ENCODE measurements around the gene FAM193A.
A peak's percentile ranks its signal among the peaks of the same experiment; 100 is the strongest.
"Not testable (repeated sequence)": the region's sequence is repeated elsewhere in the genome, so short reads cannot be mapped to it uniquely, and the experiment has no call there.

FAM193A gene

GRCh38 chr4:2651546-2651945 lies 115.1 kb downstream of the FAM193A start:
- DNase-seq (ENCODE audit: low read depth) = no peak

DNA sequence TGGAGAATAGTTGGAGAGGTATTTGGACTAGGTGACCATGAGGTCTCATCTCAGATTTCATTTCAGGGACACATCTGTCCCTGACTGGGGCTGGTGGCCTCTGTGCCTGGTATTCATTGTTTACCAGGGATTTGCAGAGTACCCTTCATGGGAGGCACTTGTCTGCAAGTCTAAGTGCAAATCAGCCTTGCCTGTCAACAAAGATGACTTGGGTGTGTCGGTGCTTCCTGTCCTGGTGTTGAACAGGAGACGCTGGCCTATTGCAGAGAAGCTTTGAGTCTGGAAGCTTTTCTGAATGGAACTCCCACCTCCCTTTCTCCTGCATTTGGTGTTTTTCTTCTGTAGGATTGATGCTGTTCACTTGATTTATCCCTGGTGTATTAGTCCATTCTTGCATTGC lies 115.6 kb downstream of the FAM193A start:
- DNase-seq (ENCODE audit: low read depth) = no peak

GRCh38 chr4:2652415-2653160 lies 116.1 kb downstream of the FAM193A start:
- no peak for DNase-seq (ENCODE audit: low read depth)

- no peak for DNase-seq (ENCODE audit: low read depth)
Measured at GRCh38 chr4:2660596-2661211, 124.3 kb downstream of the FAM193A start.

GRCh38 chr4:2662598-2662997 lies 126.2 kb downstream of the FAM193A start:
- DNase-seq (ENCODE audit: low read depth) = no peak

GRCh38 chr4:2663275-2663674 lies 126.8 kb downstream of the FAM193A start:
- DNase-seq (ENCODE audit: low read depth) = no peak

DNA sequence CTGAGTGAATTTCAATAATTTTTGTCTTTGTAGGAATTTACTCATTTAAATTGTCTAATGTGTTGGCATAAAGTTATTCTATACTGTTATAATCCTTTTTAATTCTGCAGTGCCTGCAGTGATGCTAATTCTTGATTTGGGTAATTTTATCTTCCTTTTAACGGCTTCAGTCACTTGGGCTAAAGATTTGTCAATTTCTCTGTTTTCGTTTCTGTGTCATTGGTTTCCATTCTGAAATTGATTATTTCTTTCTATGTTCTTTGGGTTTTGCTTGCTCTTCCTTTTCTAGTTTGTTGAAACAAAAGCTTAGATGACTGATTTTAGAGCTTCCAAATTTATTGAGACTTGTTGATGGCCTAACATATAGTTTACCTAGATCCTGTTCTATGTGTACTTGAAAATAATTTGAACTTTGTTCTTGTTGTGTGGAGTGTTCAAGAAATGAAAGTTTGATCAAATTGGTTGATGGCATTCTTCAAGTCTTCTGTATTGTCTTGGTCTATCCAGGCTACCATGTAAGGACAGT lies 130.3 kb downstream of the FAM193A start:
- DNase-seq (ENCODE audit: low read depth) = no peak

GRCh38 chr4:2667428-2667827 lies 131.0 kb downstream of the FAM193A start:
- no peak for DNase-seq (ENCODE audit: low read depth)

- no peak for DNase-seq (ENCODE audit: low read depth)
Measured at GRCh38 chr4:2671267-2671895, 134.9 kb downstream of the FAM193A start.

DNA sequence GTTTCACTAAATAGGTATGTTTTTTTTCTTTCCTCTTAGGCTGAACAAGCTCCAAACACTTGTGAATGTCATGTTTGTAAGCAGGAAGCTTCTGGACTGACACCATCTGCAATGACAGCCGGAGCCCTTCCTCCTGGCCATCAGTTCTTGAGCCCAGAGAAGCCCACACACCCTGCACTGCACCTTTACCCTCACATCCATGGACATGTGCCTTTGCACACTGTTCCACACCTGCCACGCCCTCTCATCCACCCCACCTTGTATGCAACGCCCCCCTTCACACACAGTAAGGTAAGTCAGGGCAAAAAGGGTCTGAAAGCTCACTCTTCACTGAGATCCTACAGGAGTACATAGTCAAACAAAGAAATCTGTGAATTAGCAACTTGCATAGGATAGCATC lies 135.6 kb downstream of the FAM193A start:
- no peak for DNase-seq (ENCODE audit: low read depth)

DNA sequence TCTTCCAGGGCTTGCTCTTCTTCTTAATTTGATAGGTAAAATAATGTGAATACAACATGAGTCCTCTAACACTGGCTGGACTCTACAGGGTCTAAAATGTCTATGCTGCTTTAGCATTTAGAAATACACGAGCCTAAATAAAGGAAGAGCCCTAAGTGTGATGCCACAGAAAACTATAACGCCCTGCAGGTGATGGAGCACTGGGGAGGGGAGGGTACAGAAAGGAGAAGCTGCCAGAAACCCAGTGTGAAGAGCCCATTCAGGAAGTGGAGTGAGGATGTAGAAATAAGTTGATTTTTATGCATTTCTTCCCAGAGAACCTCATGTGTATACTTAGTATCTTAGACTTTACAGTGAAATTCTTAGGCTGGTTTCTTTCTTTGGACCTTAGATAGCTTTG lies 136.3 kb downstream of the FAM193A start:
- DNase-seq (ENCODE audit: low read depth) = no peak

DNA sequence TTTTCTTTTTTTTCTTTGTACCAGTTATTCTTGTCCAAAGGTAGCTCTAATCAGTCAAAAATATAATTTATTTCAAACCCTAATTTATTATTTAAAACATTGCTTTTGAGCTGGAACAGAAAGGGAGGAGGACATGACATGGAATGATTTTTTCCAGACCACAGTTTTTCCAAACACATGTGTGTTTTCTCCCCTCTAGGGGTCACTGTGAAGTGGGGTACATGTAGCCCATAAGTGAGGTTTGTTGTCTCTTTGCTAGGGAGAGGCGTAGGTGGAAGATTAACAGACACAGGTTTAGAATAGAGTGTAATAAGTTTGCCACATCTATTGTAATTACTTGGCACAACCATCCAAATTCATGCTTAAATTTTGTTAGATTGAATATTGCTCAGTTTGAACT lies 136.7 kb downstream of the FAM193A start:
- DNase-seq (ENCODE audit: low read depth) = no peak

GRCh38 chr4:2679762-2680161 lies 143.3 kb downstream of the FAM193A start:
- DNase-seq (ENCODE audit: low read depth) = not testable (repeated sequence)

GRCh38 chr4:2684486-2684885 lies 148.0 kb downstream of the FAM193A start:
- no peak for DNase-seq (ENCODE audit: low read depth)

DNA sequence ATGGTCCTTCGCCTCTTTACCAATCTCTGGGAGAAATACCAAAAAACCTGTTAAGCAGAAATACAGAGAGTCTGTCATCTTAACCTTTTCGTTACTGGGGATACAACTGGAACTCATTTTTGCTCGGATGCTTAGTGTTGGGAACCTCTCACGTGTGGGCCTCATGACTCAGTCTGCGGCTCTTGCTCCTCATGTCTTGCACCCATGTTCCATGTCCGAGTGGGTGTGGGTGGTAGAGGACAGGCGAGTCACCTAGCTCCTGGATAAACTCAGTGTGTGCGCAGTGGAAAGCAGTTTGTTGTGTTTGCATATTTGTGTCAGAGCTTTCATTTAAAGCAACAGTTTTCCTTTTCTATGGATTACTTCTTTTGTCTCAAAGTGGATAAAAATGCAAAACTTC lies 149.1 kb downstream of the FAM193A start:
- no peak for DNase-seq (ENCODE audit: low read depth)

DNA sequence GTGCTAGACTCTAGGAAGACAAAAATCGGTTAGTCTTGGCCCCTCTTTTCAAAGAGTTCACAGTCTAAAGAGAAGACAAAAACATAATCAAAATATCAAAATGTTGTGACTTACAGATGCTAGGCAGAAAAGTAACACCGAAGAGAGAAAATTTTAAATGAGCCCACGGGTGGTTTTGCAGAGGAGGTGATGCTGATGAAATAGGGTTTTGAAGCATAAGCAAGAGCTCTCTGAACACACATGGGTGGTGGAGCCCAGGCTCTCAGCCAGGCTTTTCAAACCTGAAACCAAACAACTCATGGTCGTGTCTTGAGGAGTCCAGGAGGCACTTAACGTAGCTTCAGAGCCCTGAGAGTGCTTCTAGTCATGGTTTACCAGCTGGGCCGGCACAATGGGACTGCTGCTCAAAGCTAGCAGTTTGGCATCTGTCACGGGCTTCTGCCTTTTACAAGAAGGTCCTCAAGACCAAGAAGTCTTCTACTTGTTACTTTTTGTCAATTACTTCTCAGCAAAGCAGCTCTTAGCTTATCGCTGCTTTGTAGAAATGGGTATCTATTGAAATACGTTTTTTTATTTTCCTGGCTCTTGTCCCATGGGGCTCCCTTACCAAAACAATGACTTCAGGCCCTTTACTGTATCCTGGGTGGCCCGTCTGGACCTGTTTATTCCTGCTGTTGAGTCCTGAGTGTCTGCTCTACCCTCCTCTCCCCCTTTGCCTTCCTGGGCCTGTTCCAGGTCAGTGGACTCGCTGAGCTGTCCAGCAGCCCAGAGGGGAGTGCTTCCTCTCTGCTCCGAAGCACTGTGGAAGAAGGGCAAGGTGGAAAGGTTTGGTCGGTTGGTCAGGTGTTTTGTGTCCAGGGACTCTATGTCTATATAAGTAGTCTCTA lies 150.2 kb downstream of the FAM193A start:
- DNase-seq (ENCODE audit: low read depth) = no peak

GRCh38 chr4:2688281-2688680 lies 151.8 kb downstream of the FAM193A start:
- DNase-seq (ENCODE audit: low read depth) = no peak

GRCh38 chr4:2688697-2689096 lies 152.2 kb downstream of the FAM193A start:
- DNase-seq (ENCODE audit: low read depth) = no peak

DNA sequence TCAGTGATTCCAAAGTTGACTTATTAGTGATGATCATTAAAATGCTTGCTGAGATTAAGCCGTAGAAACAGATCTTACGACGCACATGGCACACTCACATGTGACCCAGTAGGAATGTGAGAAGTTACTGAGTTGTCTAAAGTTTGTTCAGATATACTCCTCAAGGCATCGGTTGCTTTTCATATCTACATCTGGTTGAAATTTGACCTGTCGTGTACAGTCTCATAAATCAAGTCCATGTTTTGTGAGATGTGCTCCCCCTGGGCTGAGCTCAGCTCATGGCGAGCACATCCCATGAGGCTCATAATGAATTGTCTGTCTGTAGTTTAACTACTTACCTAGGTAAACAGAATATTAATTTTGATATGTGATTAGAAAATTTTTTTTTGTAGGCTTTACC lies 152.7 kb downstream of the FAM193A start:
- no peak for DNase-seq (ENCODE audit: low read depth)

GRCh38 chr4:2689825-2690700 lies 153.6 kb downstream of the FAM193A start:
- DNase-seq (ENCODE audit: low read depth) = peak; percentile 3

GRCh38 chr4:2691313-2691712 lies 154.9 kb downstream of the FAM193A start:
- no peak for DNase-seq (ENCODE audit: low read depth)

Measured in stimulated activated CD4-positive, alpha-beta T cell treated with anti-CD3 and anti-CD28 coated beads, Interleukin-2, amount 100 ng/mL, for 4 hours (primary cell).